Ascending aorta (tissue), 2 donors: ENCODE measurements around the gene NAA50. TPM values are rescaled to one million over a fixed set of nuclear protein-coding genes. Genes with fewer than 3 reads are reported as not detected.

Source experiments
- DNase-seq, 2 donors: peaks; one replicate each; pipeline ENCODE4 v3.0.0-alpha.2; 2019; ENCODE audit warnings: low spot score in 2 of 2
- H3K27ac ChIP-seq, 2 donors: fragments of 200-600 bp; sonication (generic); one replicate each; pipeline ENCODE4 v1.5.1; 2016 to 2017; ENCODE audit warnings: mild to moderate bottlenecking in 1 of 2
- H3K27me3 ChIP-seq: fragments of 200-600 bp; sonication (generic); one replicate; pipeline ENCODE4 v1.5.1; 2017
- H3K36me3 ChIP-seq, 2 donors: fragments of 200-600 bp; sonication (generic); one replicate each; pipeline ENCODE4 v1.5.1; 2016
- H3K4me1 ChIP-seq, 2 donors: fragments of 200-600 bp; sonication (generic); one replicate each; pipeline ENCODE4 v1.5.1; 2016 to 2017; ENCODE audit warnings: mild to moderate bottlenecking in 1 of 2
- H3K4me3 ChIP-seq, 2 donors: fragments of 200-600 bp; sonication (generic); one replicate each; pipeline ENCODE4 v1.5.1; 2016 to 2017; ENCODE audit warnings: mild to moderate bottlenecking in 1 of 2
- H3K9me3 ChIP-seq, 2 donors: fragments of 200-600 bp; sonication (generic); one replicate each; pipeline ENCODE4 v1.5.1; 2016
- intact Hi-C: fragments of 100-400 bp; cut with DNase I; formaldehyde crosslinking; loops from one replicate; pipeline ENCODE4 v1.15.1; 2023
- total RNA-seq: library from RNA; depleted of rRNA; stranded (reverse); fragments of >200 nt; gene quantifications from one replicate; pipeline ENCODE4 v1.1.0, GENCODE V29; 2016
- TF ChIP-seq, protein P1 (sequence below), 3 experiments: fragments of 200-600 bp in 2 of 3; fragments of 450-650 bp in 1 of 3; sonication (generic) in 2 of 3; IDR thresholded peaks; one replicate each; pipeline ENCODE4 v1.5.1; 2016 to 2019; ENCODE audit warnings: antibody characterized with exemption in 3 of 3, mild to moderate bottlenecking in 1 of 3, moderate library complexity in 1 of 3

Gene NAA50
- total RNA-seq, 1 donor from 2014 or later, result 56.0 TPM

DNA sequence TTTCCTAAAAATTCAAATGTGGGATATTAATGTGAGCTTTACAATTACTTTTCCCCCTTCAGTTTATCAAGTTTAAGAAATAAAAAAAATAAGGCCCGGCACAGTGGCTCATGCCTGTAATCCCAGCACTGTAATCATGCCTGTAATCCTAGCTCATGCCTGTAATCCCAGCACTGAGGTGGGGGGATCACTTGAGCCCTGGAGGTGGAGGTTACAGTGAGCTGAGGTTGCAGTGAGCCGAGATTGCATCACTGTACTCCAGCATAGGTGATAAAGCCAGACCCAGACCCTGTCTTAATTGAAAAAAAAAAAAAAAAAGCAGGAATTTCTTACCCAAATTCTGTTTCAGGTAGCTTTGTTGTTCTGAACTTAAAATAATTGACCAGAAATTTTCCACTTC, 18.6 kb upstream of the NAA50 start:
- no peak for DNase-seq
- Histone ChIP-seq H3K27me3 (no peaks in the 10 kb centered on the region), H3K4me1 (no peaks in the 10 kb centered on the region), H3K9me3 (no peaks in the 10 kb centered on the region), H3K4me3 (no peak overlapping the region), H3K36me3 (peaks cover 0 to 2% of the 10 kb centered on the region in 2 donors), H3K27ac (no peak overlapping the region)
- intact Hi-C loops, result no loop called here
- TF ChIP-seq, protein P1, sequence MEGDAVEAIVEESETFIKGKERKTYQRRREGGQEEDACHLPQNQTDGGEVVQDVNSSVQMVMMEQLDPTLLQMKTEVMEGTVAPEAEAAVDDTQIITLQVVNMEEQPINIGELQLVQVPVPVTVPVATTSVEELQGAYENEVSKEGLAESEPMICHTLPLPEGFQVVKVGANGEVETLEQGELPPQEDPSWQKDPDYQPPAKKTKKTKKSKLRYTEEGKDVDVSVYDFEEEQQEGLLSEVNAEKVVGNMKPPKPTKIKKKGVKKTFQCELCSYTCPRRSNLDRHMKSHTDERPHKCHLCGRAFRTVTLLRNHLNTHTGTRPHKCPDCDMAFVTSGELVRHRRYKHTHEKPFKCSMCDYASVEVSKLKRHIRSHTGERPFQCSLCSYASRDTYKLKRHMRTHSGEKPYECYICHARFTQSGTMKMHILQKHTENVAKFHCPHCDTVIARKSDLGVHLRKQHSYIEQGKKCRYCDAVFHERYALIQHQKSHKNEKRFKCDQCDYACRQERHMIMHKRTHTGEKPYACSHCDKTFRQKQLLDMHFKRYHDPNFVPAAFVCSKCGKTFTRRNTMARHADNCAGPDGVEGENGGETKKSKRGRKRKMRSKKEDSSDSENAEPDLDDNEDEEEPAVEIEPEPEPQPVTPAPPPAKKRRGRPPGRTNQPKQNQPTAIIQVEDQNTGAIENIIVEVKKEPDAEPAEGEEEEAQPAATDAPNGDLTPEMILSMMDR (IDR thresholded peaks at IDR 0.05), result no peak

DNA sequence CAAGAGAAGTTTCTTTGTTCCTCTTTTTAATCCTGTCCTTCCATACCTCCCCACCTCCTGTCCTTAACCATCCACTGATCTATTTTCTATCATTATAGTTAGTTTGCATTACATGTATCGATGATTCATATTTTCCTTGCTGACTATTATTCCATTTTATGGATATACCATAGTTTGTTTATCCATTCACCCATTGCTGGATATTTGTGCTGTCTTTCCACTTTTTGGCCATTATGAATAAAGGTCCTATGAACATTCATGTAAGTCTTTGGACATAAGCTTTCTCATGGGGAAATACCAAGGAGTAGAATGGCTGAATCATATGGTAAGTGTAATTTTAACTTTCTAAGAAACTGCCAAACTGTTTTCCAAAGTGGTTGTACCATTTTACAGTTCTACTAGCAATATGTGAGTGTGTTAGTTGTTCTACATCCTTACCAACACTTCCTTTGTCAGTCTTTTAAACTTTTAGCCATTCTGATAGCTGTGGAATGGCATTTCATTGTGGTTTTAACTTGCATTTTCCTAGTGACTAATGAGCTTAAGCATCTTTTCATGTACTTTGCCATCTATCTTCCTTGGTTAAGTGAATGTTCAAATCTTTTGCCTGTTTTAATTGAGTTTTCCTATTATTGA, 12.5 kb upstream of the NAA50 start:
- TF ChIP-seq, protein P1 (IDR thresholded peaks at IDR 0.05), result no peak
- intact Hi-C loops, result no loop called here
- DNase-seq, result no peak
- H3K9me3 ChIP-seq, result no peaks in the 10 kb centered on the region
- H3K4me1 ChIP-seq, result no peaks in the 10 kb centered on the region
- H3K36me3 ChIP-seq, result no peaks in the 10 kb centered on the region
- H3K4me3 ChIP-seq, result no peak overlapping the region
- no peak overlapping the region for H3K27ac ChIP-seq
- H3K27me3 ChIP-seq, result no peaks in the 10 kb centered on the region

DNA sequence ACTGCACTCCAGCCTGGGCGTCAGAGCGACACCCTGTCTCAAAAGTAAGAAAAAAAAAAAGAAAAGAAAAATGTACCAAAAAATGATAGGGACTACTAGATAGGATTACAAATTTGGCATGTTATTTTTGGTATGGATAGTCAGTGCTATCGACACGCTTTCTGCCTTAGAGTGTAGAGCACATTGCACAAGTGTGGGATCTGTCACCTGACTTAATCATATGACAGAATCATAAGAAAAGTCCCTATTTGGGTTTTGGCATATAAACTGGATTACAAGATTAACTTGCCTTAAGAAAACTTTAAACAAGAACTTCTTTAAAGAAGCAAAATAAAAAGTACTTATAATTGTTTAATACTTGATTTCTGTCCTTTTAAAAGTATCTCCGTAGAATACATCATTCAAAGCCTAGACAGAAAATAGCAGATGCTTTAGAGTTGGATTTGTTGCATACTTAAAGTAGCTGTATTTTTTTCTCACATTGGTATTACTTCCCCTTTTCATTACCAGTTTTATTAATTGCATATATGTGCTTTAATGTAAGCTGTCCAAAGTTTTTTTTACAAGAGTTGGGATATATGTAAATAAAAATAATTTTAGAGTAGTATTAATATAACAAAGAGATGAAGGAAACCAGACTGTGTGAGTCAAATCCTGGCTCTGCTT, 8.6 kb upstream of the NAA50 start:
- no peak overlapping the region for H3K27ac ChIP-seq
- TF ChIP-seq, protein P1 (IDR thresholded peaks at IDR 0.05), result no peak
- no peaks in the 10 kb centered on the region for H3K27me3 ChIP-seq
- intact Hi-C loops, result no loop called here
- no peaks in the 10 kb centered on the region for H3K9me3 ChIP-seq
- no peak for DNase-seq
- H3K36me3 ChIP-seq, result no peaks in the 10 kb centered on the region
- no peaks in the 10 kb centered on the region for H3K4me1 ChIP-seq
- H3K4me3 ChIP-seq, result no peak overlapping the region

DNA sequence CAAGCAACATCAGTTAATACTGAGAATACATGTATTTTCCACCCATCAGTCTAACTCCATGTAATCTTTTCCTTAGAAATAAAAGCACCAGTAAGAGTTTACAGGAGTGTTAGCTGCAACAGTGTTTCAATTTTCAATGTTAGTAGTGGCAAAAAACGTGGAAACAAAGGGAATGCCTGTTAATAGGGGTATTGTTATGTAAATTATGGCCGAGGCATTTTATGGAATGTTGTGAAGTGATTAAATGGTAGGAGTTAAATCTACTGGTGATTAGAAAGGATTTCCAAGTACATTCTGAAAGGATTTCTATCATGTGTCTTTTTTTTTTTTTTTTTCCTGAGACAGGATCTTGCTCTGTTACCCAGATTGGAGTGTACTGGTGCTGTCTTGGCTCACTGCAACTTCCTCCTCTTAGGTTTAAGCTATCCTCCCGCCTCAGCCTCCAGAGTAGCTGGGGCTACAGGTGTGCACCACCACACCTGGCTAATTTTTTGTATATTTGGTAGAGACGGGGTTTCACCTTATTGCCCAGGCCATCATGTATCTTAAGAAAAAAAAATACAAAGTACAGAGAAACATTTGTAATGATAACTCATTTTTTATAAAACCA, 7.4 kb upstream of the NAA50 start:
- H3K27ac ChIP-seq, result no peak overlapping the region
- peaks cover 0 to 2% of the 10 kb centered on the region in 2 donors for H3K4me1 ChIP-seq
- no peaks in the 10 kb centered on the region for H3K9me3 ChIP-seq
- TF ChIP-seq, protein P1 (IDR thresholded peaks at IDR 0.05), result no peak
- no peaks in the 10 kb centered on the region for H3K27me3 ChIP-seq
- H3K36me3 ChIP-seq, result no peaks in the 10 kb centered on the region
- no peak overlapping the region for H3K4me3 ChIP-seq
- no peak for DNase-seq
- intact Hi-C loops, result no loop called here

DNA sequence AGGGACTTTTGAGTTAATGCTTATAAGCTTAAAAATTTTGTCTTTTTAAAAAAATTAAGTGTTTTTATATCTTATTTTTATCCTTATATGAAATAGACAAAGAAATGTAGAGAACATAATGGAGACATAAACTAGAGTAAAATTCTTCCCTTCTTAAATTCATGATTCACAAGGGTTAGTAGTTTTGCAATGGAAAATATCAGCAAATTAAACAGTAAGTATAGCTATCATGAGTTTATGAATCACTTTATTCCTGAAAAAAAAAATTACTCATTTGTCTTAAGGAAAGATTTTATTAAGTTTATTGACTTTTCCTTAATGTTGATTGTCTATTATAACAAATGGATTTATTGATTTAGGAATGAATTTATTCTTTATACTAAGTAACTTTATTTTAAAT, 5.1 kb upstream of the NAA50 start:
- intact Hi-C loops, result no loop called here
- Histone ChIP-seq H3K36me3 (no peaks in the 10 kb centered on the region), H3K4me3 (no peak overlapping the region), H3K9me3 (no peaks in the 10 kb centered on the region), H3K27me3 (no peaks in the 10 kb centered on the region), H3K27ac (no peak overlapping the region), H3K4me1 (peaks cover 0 to 16% of the 10 kb centered on the region in 2 donors)
- TF ChIP-seq, protein P1 (IDR thresholded peaks at IDR 0.05), result no peak
- no peak for DNase-seq
